OCI-LY7 (cell line): ENCODE data around the gene RIIAD1. TPM values are rescaled to one million over a fixed set of nuclear protein-coding genes. Genes with fewer than 3 reads are reported as not detected.
"Not testable (repeated sequence)": the region's sequence is repeated elsewhere in the genome, so short reads cannot be mapped to it uniquely, and the experiment has no call there.

ENCODE experiments used
- BruUV-seq: library from RNA; stranded (reverse); fragments of 400-500 nt; replicated peaks from 2 replicates; lab custom pipeline; 2021; lab: Mats Ljungman, UMichigan
- CTCF ChIA-PET: fragments of 300-600 bp; sonication (Branson Sonifier 250); formaldehyde crosslinking; loops from one replicate; lab custom pipeline; 2022; ENCODE audit warnings: antibody characterized with exemption; ENCODE audit not compliant: unreplicated experiment; lab: Charles Lee
- POLR2A ChIA-PET: fragments of 300-600 bp; sonication (Branson Sonifier 250); formaldehyde crosslinking; loops from one replicate; lab custom pipeline; 2022; ENCODE audit warnings: antibody characterized with exemption; lab: Charles Lee
- DNase-seq: peaks from one replicate; pipeline ENCODE4 v3.0.0-alpha.2; 2015; ENCODE audit warnings: low spot score
- H2AFZ ChIP-seq: fragments of 200-600 bp; sonication (generic), shearing (Covaris generic); 2 replicates; pipeline ENCODE4 v1.6.1; 2014; ENCODE audit warnings: mild to moderate bottlenecking, antibody characterized with exemption, low read length, moderate library complexity
- H3K27ac ChIP-seq: fragments of 200-600 bp; sonication (generic); 2 replicates; pipeline ENCODE4 v1.5.1; 2014; ENCODE audit warnings: mixed run types, low read depth, mild to moderate bottlenecking, moderate library complexity, low read length, inconsistent platforms; ENCODE audit not compliant: poor library complexity, severe bottlenecking
- H3K36me3 ChIP-seq: fragments of 200-600 bp; sonication (generic); 2 replicates; pipeline ENCODE4 v1.6.1; 2014; ENCODE audit warnings: mild to moderate bottlenecking, antibody characterized with exemption, low read length, moderate library complexity, mixed read lengths; ENCODE audit not compliant: insufficient read depth
- H3K4me1 ChIP-seq: fragments of 200-600 bp; sonication (generic); 2 replicates; pipeline ENCODE4 v1.5.1; 2014; ENCODE audit warnings: mild to moderate bottlenecking, low read length; ENCODE audit not compliant: insufficient read depth, poor library complexity, severe bottlenecking
- H3K4me2 ChIP-seq: fragments of 200-600 bp; sonication (generic); 2 replicates; pipeline ENCODE4 v1.6.1; 2014; ENCODE audit warnings: mild to moderate bottlenecking, low read length
- H3K4me3 ChIP-seq: fragments of 200-600 bp; sonication (generic); 2 replicates; pipeline ENCODE4 v1.5.1; 2014; ENCODE audit warnings: mild to moderate bottlenecking, low read depth, low read length; ENCODE audit not compliant: poor library complexity, severe bottlenecking
- H3K79me2 ChIP-seq: fragments of 200-600 bp; sonication (generic); 2 replicates; pipeline ENCODE4 v1.6.1; 2016; ENCODE audit warnings: low read depth, mild to moderate bottlenecking, low read length, moderate library complexity, mixed read lengths; ENCODE audit not compliant: insufficient read depth
- H3K9me2 ChIP-seq: fragments of 200-600 bp; sonication (generic); 2 replicates; pipeline ENCODE4 v1.6.1; 2016; ENCODE audit warnings: mild to moderate bottlenecking, low read length, mixed read lengths; ENCODE audit not compliant: insufficient read depth
- H3K9me3 ChIP-seq: fragments of 200-600 bp; sonication (generic); 2 replicates; pipeline ENCODE4 v1.6.1; 2014; ENCODE audit warnings: mild to moderate bottlenecking, mixed run types, low read length, mixed read lengths
- H4K20me1 ChIP-seq: fragments of 200-600 bp; sonication (generic); 2 replicates; pipeline ENCODE4 v1.6.1; 2014; ENCODE audit warnings: mild to moderate bottlenecking, antibody characterized with exemption, low read length, moderate library complexity, mixed read lengths; ENCODE audit not compliant: insufficient read depth
- EZH2phosphoT487 ChIP-seq: fragments of 200-600 bp; sonication (generic); IDR thresholded peaks from 2 replicates; pipeline ENCODE4 v1.6.1; 2018; ENCODE audit warnings: low read depth, borderline replicate concordance, mild to moderate bottlenecking, mixed run types, antibody characterized with exemption, low read length, moderate library complexity, mixed read lengths
- intact Hi-C: fragments of 100-400 bp; cut with micrococcal nuclease; formaldehyde crosslinking; loops from one replicate; pipeline ENCODE4 v1.10.0; 2022; ENCODE audit not compliant: unreplicated experiment
- total RNA-seq, 2 experiments: library from RNA; depleted of rRNA in 1 of 2; stranded (reverse); fragments of >200 nt in 1 of 2; shearing (Covaris generic) in 1 of 2; gene quantifications; 2 replicates each; pipeline ENCODE4 v1.2.3, GENCODE V29; 2014 to 2022
- TF ChIP-seq, protein P1 (sequence below): fragments of 200-600 bp; sonication (generic); conservative IDR thresholded peaks from 2 replicates; pipeline ENCODE4 v1.5.1; 2014; ENCODE audit warnings: mild to moderate bottlenecking, antibody characterized with exemption, low read length, moderate library complexity, mixed read lengths

The RIIAD1 gene
- total RNA-seq, 2 experiments from 2014 or later: not detected

DNA sequence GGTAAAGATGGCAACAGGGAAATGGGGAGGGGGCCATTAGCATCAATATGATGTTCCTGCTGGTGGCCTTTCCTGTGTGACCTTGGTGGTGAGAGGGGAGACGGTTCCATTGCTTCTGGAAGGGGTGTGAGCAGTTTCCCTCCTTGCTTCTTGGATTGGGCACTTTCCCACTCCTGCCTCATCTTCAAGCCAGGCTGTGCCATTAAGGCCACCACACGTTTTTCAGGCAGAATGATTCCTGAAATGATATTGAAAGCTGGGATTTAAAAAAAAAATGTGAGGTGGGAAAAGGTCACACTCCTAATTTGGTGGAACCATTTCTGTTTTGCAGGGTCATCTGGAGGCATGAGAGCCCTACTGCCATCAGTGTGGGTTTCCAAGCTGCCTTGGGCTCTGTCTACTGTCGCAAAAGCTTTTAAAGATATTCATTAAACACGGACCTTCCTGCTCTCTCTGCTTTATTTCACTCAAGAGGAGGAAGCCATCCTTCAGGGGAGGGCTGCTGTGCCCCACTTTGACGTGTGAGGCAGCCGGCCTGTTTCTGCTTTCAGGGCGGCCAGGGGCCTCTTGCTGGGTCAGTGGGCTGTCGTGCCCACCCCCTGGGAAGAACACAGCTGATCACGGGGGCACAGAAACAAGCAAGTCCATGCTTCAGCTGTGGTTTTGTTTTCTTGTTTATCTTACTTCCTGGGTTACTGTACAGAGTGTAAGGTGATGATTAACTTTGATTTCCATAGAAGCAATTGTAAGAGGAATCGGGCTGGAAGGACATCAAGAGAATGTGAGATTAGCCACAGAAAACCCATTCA lies 8.0 kb downstream of the RIIAD1 start:
- no peaks in the 10 kb centered on the region for H3K36me3 ChIP-seq
- H3K9me3 ChIP-seq: no peaks in the 10 kb centered on the region
- H3K4me3 ChIP-seq: no peak overlapping the region
- no peak for TF ChIP-seq EZH2phosphoT487
- TF ChIP-seq, protein P1, sequence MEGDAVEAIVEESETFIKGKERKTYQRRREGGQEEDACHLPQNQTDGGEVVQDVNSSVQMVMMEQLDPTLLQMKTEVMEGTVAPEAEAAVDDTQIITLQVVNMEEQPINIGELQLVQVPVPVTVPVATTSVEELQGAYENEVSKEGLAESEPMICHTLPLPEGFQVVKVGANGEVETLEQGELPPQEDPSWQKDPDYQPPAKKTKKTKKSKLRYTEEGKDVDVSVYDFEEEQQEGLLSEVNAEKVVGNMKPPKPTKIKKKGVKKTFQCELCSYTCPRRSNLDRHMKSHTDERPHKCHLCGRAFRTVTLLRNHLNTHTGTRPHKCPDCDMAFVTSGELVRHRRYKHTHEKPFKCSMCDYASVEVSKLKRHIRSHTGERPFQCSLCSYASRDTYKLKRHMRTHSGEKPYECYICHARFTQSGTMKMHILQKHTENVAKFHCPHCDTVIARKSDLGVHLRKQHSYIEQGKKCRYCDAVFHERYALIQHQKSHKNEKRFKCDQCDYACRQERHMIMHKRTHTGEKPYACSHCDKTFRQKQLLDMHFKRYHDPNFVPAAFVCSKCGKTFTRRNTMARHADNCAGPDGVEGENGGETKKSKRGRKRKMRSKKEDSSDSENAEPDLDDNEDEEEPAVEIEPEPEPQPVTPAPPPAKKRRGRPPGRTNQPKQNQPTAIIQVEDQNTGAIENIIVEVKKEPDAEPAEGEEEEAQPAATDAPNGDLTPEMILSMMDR: no peak
- intact Hi-C loops: no loop called here
- H3K79me2 ChIP-seq: no peaks in the 10 kb centered on the region
- H3K4me1 ChIP-seq: no peaks in the 10 kb centered on the region
- no peak overlapping the region for H3K27ac ChIP-seq
- POLR2A ChIA-PET: no interaction called here
- no TSS peak for BruUV-seq
- H3K9me2 ChIP-seq: no peaks in the 10 kb centered on the region
- CTCF ChIA-PET: no interaction called here
- H2AFZ ChIP-seq: no peak overlapping the region
- no peak for DNase-seq
- H4K20me1 ChIP-seq: no peaks in the 10 kb centered on the region
- H3K4me2 ChIP-seq: no peak overlapping the region

DNA sequence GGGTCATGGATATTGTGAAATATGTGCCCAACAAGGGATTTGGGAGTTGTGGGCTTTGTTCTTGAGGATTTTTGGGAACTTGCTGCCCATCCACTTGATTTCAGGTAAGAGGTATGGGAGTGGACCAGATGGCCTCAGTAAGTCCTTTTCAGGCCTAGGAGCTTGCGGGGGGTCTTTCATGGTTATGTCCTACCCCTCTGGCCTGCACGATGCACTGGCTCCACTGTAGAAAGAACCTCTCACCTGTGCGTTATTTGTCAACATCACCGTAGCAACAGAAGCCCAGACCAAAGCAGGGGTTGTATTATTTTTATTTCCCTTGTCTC lies 8.6 kb downstream of the RIIAD1 start:
- no peaks in the 10 kb centered on the region for H3K36me3 ChIP-seq
- POLR2A ChIA-PET: no interaction called here
- no peaks in the 10 kb centered on the region for H3K79me2 ChIP-seq
- CTCF ChIA-PET: no interaction called here
- intact Hi-C loops: loop anchor here (10.0 kb wide), 2 partner anchors 285 to 425 kb away; no protein-coding TSS in a partner anchor
- no peaks in the 10 kb centered on the region for H3K9me2 ChIP-seq
- H3K4me2 ChIP-seq: no peak overlapping the region
- no peak overlapping the region for H2AFZ ChIP-seq
- BruUV-seq: no TSS peak
- no peak for DNase-seq
- no peaks in the 10 kb centered on the region for H4K20me1 ChIP-seq
- H3K27ac ChIP-seq: no peak overlapping the region
- no peaks in the 10 kb centered on the region for H3K4me1 ChIP-seq
- no peak for TF ChIP-seq EZH2phosphoT487
- TF ChIP-seq, protein P1: no peak
- H3K9me3 ChIP-seq: no peaks in the 10 kb centered on the region
- H3K4me3 ChIP-seq: no peak overlapping the region

DNA sequence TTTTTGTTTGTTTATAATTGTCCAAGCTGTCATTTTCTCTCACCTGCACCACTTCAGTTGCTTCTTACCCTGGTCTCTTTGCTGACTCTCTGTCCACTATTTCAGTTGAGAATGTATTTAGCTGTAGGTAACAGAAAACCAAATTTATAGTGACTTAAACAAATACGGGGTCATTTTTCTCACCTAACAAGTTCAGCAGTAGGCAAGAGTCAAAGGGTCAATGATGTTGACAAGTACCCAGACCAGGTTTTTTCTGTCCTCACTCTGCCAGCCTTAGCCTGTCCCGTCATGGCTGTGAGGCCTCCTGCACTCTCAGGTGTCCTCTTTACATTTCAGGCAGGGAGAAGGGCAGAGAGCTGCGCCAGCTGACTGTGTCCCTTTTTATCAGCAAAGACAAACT lies 11.8 kb downstream of the RIIAD1 start:
- H3K9me3 ChIP-seq: peaks cover 16% of the 10 kb centered on the region; the same call in 1 of the 2 replicates
- ChIA-PET CTCF (no interaction called here), POLR2A (no interaction called here)
- H3K4me2 ChIP-seq: no peak overlapping the region
- H3K79me2 ChIP-seq: no peaks in the 10 kb centered on the region
- TF ChIP-seq EZH2phosphoT487: no peak
- TF ChIP-seq, protein P1: no peak
- H3K4me1 ChIP-seq: no peaks in the 10 kb centered on the region
- no peak for DNase-seq
- H2AFZ ChIP-seq: no peak overlapping the region
- no peaks in the 10 kb centered on the region for H4K20me1 ChIP-seq
- H3K36me3 ChIP-seq: no peaks in the 10 kb centered on the region
- H3K27ac ChIP-seq: no peak overlapping the region
- BruUV-seq: no TSS peak
- intact Hi-C loops: loop anchor here (10.0 kb wide), 2 partner anchors 288 to 428 kb away; no protein-coding TSS in a partner anchor
- no peak overlapping the region for H3K4me3 ChIP-seq
- H3K9me2 ChIP-seq: no peaks in the 10 kb centered on the region

DNA sequence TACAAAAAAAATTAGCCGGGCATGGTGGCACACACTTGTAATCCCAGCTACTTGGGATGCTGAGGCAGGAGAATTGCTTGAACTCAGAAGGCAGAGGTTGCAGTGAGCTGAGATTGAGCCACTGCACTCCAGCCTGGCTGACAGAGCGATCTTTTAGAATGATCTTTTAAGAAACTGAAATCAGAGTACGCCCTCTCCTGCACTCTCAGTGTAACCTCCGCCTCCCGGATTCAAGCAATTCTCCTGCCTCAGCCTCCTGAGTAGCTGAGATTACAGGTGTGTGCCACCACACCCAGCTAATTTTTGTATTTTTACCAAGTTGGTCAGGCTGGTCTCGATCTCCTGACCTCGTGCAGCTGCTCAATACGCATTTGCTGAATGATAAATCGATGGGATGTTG lies 12.7 kb downstream of the RIIAD1 start:
- CTCF ChIA-PET, H3K4me3 ChIP-seq, H4K20me1 ChIP-seq, H3K79me2 ChIP-seq, BruUV-seq, H3K27ac ChIP-seq, H3K9me2 ChIP-seq, H3K4me1 ChIP-seq, H2AFZ ChIP-seq, H3K36me3 ChIP-seq, DNase-seq, H3K4me2 ChIP-seq: not testable (repeated sequence)
- intact Hi-C loops: loop anchor here (2.0 to 10.0 kb wide), 3 partner anchors 103 to 429 kb away; no protein-coding TSS in a partner anchor
- peaks cover 18% of the 10 kb centered on the region; the same call in 1 of the 2 replicates for H3K9me3 ChIP-seq
- POLR2A ChIA-PET: interaction anchor here (0.7 kb wide), 1 partner anchor 110 kb away, joined by 4 read pairs; no protein-coding TSS in a partner anchor
